ENCODE measurements around the gene HMGCS2.

HMGCS2 gene

DNA sequence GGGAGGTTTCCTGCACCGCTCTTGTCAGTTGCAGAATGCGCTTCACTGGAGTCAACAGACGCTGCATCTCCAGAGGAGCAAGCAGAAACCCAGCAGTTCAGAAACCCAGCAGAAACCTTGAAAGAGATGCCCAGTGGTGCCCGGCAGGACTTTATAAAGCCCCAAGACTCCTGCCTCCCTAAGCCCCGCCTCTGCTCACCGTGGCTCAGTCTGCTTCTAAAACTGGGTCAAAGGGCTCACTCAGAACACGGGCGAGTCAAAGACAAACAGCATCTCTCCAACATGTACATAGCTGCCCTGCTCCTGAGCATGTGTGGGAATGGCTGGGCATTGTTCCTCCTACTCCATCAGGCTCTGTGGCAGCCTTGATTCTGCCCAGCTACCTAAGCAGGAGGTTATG lies at the start of gene HMGCS2:
TSS of gene HMGCS2 (minus strand) at position 128 of the 400 bp plus-strand sequence. CDS start at position 67, 61 bp downstream.
- no peak for DNase-seq (ENCODE audit: low spot score)

DNA sequence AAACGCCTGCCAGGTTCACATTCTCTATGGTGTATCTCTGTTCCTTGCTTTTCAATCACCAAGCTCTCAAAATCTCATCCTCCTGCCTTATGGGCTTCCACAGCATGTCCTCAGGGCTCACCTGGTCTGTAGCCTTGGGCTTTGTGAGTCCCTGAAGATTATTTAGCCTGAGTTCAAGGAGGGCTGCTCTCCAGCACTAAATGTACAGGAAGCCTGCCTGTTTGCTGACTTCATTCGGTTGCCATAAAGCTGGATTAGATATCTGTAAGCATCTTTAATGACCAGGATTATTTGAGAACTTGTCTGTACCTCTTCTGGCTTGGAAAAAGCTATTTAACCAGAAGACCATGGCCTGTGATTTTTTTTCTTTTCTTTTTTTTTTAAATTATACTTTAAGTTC lies 49.5 kb upstream of the HMGCS2 start:
- no peak for DNase-seq (ENCODE audit: low spot score)

DNA sequence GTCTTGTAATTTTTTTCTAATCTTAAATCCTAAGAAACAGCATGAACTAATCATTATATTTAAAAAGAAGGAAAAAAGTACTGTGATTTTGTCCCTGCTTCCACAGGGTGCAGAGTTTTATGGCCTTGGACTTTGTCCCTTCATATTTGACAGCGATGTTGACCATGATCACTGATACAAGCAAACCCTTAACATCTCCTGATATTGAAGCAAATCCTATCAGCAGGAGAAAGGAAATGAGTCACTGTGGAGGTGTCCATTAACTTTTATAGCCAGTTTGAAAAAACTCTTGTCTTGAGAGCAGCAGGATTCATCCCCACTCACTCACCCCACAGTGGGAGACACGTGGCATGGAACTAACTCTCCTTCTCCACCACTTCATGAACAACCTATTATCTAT lies 47.7 kb upstream of the HMGCS2 start:
- DNase-seq (ENCODE audit: low spot score), result no peak

DNA sequence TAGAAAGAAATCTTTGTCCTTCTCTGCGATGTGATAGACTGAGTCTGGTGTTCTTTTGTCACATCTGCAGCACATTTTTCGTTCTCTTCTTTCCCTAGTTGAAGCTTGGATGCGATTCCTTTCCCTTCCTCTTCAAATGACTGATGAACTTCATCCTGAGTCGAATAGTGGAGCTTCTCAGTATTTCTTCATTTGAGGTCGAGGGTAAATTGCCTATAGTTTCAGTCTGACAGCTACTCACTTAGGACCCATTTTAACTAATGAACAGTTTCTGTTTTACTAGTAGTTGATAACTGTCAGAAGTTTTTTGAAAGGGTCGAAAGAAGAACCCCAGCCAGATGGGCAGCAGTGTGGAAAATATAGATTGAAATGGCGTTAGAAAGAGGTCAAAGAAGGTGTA lies 47.2 kb upstream of the HMGCS2 start:
- no peak for DNase-seq (ENCODE audit: low spot score)

DNA sequence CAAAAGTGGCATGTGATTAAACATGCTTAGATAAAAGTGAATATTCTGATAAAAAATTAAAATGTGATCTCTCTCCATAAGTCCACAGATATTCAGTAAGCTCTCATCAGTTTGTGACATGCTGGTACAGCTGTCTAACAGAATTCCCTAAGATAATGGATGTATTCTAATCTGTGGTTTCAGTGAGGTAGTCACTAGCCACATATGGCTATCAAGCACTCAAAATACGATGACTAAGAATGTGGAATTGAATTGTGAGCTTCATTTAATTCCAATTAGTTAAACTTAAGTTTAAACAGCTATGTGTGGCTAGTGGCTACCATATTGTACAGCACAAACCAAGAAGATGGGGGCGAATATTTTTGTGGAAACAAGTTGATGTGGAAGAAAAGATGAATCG lies 46.7 kb upstream of the HMGCS2 start:
- DNase-seq (ENCODE audit: low spot score), result no peak

DNA sequence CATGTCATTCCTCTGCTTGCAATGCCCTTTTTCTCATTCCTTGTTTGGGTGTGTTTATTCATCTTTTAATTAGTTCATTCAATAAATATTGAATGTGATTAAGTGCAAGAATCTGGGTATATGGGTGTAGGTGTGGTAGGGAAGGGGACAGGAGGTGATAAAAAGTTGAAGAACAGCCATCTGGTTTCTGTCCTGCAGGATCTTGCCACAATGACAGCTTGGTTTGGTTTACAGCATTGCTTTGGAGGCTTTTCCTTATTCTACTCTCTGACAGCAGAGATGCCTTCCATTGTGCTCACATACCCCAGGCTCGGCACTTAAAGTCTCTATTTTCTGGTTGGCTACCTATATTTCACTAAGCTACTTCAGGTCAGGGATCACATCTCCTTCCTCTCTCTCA lies 45.6 kb upstream of the HMGCS2 start:
- DNase-seq (ENCODE audit: low spot score), result no peak

DNA sequence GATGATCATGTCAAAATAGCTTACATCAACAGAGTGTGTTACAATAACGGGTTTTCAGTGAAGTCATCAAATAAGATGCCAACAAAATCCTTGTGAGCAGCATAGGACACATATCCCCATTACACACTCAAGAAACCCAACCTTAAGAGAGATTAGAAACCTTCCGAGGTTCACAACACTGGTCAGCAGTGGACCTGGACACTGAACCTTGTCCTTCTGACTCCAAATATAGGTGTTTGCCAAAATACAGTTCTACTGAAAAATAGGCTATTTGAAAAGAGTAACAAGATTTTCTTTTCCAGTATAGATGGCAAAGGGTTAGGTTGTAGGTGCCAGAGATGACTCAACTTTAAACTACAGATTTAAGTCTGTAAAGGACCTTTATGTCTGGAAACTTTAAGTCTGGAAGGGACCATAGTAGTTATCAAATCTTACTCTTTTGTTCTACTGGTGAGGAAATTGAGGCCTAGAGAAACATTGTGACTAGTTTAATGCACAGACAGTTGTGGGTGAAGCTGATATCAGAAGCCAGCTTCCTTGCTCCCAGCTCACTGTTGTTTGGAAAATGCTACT lies 43.4 kb upstream of the HMGCS2 start:
- DNase-seq (ENCODE audit: low spot score), result no peak

DNA sequence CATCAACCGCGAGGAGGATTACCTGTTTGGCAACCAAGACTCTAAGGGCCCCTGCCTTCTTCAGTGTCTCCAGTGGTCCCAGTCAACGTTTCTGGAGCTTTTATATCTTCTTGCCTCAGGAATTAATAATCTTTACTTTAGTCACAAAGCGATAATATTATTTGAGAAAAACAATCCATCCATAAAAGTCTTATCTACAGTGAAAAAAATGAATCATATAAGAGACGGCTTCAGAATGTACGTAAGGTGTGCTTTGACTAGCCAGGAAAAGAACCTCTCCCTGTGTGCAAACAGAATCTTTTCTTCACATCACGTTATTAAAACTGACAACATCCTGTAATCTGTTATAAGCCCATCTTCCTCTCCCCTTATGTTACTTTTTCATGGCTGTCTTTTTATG lies 42.7 kb upstream of the HMGCS2 start, which contains the start of gene REG4:
TSS of gene REG4 (minus strand) at position 74 of the 400 bp plus-strand sequence. CDS start 2,691 bp downstream, outside the sequence.
- DNase-seq (ENCODE audit: low spot score), result no peak

DNA sequence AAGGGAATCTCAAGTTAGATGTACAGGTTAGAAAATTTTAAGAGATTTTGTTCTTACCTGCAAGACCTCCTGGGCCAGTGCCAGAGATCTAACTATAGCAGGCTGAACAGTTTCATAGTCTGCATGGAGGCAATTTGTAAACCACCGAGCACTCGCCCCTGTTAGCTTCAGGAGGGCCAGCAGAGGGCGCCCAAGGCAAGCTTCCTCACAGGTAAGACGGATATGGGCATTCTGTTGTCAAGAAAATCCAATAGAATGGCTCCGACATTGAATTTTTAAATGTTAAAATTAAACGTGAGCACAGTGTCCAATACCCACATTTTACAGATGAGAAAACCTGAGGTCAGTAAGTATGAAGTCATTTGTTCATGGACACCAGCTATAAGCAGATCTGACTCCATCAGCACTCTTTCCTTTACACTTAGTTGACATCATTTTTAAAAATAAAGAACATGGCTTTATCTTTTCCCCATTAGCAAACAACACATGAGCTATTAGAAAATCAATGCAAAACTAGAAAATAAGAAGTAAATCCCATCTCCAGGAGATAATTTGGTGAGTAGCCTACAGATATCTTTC lies 40.4 kb upstream of the HMGCS2 start:
- DNase-seq (ENCODE audit: low spot score), result peak; percentile 81

DNA sequence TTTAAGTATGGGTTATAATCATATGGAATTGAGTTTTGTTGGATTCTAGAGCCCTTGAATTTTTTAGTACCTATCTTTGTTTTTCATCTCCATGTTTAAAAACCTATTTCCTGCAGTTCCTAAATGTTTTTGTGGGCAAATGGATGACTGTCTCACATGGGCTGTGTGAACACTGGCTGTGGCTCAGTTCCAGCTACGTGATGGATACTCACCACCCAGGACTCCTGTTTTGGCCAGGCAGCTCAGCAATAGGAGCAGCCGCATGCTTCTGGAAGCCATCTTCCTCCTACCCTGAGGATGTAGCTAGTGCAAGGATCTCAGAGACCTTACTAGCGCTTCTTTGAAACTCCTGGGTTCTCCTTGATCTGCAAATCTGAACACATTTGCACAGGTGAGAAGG lies 39.8 kb upstream of the HMGCS2 start:
- no peak for DNase-seq (ENCODE audit: low spot score)

DNA sequence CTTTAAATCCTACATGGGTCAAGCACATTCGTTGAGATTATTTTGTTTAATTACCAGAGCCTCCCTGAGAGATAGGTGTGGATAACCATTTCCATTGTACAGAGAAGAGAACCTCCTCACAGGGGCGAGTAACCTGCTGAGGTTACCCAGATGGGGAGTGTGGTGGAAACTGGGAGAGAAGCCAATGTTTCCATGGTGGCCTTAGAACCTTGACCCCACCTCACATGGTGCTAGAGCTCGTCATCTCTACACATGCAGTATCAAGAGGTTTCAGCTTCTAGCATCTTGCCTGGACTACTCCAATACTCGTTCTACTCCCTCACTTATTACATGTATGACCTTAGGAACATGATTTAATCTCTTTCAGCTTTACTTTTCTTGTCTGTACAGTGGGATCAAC lies 37.8 kb upstream of the HMGCS2 start:
- DNase-seq (ENCODE audit: low spot score), result no peak

DNA sequence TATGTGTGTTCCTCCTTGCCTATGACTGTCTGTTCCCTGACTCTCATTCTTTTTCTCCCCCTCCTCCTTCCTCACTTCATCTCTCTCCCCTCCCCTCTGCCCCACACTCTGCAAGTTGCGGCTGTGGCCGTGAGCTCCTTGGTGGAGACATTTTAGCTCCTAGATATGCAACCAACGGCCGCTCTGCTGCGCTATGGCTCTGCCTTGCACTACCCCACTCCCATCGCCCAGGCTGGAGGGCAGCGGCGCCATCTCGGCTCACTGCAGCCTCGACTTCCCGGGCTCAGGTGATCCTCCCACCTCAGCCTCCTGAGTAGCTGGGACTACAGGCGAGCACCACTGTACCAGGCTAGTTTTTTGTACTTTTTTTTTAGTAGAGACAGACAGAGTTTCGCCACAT lies 37.0 kb upstream of the HMGCS2 start:
- DNase-seq (ENCODE audit: low spot score), result no peak

DNA sequence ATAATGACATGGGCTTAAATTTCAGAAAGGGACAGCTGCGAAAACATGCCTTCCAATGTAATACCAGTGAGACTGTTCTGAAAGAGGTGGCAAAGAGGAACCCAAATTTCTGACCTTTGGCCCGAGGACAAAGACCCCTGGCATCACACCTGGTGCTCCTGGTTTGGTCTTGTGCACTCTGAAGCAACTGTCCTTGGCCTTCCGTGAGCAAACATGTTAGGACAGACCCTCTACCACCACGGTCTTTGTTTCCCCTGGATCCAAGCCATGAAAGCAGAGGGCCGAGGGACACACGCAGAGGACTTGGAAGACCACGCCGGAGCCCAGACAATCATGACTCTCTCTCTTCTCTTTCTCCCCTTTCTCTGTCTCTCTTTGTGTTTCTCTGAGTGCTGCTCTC lies 36.5 kb upstream of the HMGCS2 start:
- no peak for DNase-seq (ENCODE audit: low spot score)

DNA sequence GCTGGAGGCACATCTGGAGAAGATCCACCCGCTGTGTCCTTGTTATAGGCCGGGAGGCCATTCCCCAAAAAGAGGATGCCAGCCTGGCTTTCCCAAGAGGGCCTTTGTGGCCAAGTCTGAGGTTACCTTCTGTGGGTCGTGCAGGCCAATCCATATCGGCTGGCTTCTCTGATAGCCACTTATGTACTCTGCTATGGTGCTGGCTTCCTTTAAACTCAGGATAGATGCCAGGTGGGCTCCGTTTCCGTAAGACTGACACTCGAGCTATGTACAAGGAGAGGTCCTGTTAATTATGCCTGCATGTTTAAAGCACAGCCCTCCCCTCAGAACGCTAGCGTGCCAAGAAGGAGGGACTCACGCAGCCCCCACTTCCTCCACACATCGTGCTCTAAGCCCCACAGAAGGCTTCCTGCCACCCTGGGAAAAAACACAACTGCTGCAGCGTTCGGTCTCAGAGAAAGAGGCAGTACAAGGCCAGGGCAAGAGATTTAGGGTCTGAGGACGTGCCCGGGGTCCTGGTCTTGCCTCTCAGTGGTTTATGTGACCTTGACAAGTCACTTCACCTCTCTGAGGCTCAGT lies 31.0 kb upstream of the HMGCS2 start:
- DNase-seq (ENCODE audit: low spot score), result no peak

DNA sequence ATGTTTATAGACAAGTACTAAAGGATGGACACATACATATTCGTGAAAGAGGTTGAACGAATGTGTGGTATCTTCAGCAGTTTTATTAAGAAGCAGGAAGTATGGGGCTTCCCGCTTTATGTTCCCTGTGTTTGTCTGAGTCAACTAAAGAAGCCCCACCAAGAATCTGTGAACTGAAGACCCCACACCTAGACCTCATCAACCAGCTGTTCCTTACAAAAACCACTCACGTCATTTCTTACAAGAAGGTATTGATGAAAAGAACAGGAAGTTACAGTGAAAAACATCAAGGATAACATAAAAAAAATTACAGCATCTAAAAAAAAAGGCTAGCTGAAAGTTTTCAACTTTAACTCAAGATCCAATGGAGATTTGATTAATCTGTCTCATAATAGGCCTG lies 30.3 kb upstream of the HMGCS2 start:
- DNase-seq (ENCODE audit: low spot score), result no peak

DNA sequence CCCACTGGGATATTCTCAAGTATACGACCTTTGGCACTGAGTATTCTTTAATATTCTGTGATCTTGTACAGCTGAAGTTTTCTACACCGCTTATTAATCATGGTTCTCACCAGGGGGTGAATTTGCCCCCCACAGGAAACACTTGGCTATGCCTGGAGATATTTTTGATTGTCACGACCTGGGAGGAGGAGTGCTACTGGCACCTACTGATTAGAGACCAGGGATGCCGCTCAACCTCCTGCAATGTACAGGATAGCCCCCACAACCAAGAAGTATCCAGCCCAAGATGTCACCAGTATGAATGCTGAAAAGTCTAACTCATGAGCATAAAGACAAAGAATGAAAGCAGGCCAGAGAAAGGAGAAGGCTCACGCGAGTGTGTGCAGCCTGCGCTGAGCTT lies 28.9 kb upstream of the HMGCS2 start:
- DNase-seq (ENCODE audit: low spot score), result no peak

DNA sequence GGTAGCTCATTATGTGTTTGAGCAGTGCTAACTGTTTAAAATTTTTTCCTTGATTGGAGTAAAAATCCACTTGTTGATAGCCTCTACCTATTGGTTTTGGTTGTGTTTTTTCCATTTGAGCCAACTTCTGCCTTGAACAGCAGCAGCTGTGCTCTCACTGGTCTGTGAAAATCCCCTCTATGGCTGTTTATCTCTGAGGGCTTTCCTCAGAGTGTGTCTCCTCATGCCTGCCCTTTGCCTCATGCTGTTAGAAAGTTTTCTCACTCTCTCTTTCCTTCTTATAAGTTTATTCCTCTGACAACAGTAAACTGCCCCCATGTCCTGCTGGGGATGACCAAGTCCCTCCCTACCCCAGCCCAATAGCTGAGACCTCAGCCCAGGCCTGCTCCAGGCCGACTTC lies 28.5 kb upstream of the HMGCS2 start:
- no peak for DNase-seq (ENCODE audit: low spot score)

DNA sequence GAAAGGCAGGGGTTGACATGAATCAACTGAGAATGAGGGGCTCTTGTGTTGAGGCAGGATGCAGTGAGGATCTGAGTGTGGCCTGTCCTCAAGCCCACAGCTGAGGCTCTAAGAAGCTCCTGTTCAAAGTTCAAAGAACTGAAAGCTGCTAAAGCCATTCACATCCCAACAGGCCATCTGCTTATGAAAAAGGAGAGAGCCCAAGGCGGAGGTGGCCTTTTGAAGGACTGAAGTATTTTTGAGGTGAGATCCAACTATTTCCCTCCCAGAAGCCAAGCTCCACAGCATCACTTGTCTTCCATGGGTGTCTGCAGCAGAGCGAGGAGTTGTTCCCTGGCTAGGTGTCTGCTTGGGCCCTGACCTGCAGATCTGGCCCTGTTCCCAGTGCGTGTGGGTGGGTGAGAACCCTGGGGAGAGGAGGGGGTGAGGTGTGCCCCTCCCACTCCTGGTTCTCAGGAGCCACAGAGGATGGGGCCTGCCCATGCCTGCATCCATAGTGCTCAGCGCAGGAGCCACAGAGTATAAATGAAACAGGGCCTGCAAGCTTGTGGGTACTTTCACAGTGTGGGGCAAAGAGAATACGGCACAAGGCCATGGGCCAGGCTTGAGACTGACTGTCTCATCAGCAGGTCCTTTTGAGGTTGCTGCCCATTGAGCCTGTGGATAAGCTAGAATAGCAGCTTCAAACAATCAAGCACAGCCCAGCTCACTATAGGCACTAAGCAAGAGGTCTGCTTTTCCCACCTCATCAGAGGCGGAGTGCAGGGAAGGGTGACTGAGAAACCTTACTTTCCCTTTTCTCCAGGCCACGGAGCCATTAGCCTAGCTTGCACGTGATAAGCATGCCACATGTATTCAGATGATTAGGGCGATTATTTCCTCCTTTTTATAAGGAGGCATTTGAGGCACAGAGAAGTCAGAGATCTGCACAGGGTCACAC lies 26.8 kb upstream of the HMGCS2 start:
- no peak for DNase-seq (ENCODE audit: low spot score)

DNA sequence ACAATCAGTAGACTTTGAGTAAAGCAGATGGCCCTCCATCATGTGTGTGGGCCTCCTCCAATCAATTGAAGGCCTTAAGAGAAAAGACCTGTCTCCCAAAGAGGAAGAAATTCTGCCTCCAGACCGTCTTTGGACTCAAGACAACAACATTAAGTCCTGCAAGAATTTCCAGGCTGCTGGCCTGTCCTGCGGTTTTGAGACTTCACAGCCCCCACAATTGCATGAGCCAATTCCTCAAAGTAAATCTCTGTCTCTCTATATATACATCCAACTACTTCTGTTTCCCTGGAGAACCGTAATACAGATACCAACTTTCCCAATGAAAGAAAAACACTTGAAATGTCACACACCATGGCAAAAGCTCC lies 26.2 kb upstream of the HMGCS2 start:
- no peak for DNase-seq (ENCODE audit: low spot score)

DNA sequence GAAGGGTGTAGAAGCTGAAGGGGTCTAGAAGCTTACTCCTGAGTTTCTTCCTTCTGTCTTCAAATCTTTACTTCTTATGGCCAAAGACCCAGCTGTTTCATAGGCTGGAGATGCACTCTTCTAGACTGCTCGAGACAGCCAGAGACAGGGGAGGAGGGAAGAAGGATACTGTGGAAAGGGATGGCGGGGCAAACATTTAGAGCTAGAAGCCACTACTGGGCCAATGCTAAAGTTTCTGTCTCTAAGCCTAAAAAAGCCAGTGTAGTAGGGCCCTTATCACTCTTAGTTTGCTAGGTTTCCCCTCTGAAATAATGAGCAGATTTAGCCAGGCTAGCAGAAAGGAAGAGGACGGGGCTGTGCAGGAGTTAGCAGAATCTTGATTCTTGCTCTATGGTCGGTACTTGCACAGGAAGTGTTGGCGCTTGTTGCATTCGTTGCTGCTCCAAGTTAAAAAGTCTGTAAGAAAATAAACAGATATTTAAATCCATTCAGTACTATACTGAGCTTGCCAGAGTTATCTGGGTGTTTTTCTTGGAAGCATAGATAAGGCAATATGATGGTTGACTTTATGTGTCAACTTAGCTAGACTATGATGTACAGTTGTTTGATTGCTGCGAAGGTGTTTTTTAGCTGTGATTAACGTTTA lies 25.6 kb upstream of the HMGCS2 start:
- no peak for DNase-seq (ENCODE audit: low spot score)

DNA sequence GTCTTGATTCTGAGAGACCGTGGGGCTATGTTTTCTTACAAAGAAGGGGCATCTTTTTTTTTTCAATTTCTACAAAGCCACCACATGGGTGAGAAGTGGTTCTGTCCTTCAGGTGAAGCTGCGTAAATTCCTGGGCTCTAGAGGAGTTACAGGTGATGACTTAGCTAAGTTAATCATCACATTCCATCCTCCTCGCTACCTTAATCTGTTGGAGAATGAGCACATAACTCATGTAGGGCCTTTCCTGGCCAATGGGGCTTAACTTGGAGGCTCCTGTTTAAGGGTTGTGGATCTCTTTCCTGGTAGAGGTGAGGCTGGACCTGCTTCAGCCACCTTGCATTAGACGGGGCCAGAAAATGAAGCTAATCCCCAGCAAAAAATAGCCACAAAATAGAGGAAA lies 22.7 kb upstream of the HMGCS2 start:
- no peak for DNase-seq (ENCODE audit: low spot score)

DNA sequence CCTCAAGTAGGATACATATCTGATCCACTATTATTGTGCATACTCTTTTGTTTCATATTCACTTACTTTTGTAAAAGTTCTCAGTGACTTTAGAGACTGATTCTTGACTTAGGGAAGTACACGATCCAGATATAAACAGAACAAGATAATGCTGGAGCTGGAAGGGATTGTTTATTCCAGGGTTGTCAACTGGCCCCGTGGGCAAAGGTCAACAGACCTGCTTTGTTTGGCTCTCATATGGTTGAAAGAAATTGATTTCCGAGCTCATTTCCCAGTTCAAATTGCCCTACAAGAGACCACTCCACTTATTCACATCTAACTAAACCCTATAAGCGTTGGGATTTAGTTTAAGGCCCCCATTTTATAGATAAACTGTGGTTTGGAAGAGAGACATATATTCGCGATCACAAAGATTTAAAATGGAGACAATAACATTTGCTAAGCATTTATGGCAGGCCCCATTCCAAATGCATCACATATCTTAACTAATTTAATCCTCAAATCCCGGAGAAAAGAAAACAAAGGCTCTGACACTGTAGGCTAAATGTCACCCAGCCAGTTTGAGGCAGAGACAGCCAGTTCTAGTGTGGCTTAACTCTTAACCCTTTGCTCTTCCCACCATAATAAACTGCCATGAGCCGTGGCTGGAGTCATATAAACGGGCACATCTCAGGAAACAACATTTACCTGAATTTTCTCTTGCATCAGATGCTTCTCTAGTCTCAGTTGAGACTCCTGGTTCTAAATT lies 21.9 kb upstream of the HMGCS2 start:
- no peak for DNase-seq (ENCODE audit: low spot score)
